HG03045 (cell line): ENCODE data around the gene PDE6D.
"Not testable (repeated sequence)": the region's sequence is repeated elsewhere in the genome, so short reads cannot be mapped to it uniquely, and the experiment has no call there.

Experiments used
- ATAC-seq: cut with Tn5 transposase; IDR thresholded peaks from one replicate; pipeline ENCODE4 v1.9.1; 2021; ENCODE audit warnings: mild to moderate bottlenecking, moderate library complexity; ENCODE audit not compliant: unreplicated experiment

Gene PDE6D

GRCh38 chr2:231720987-231721966 is 59.8 kb downstream of the PDE6D start:
- peak; percentile 69 for ATAC-seq

GRCh38 chr2:231720292-231720986 is 60.6 kb downstream of the PDE6D start:
- peak; percentile 7 for ATAC-seq

GRCh38 chr2:231718799-231719198 is 62.3 kb downstream of the PDE6D start:
- ATAC-seq, result no peak

GRCh38 chr2:231717281-231718171 is 63.6 kb downstream of the PDE6D start:
- ATAC-seq, result no peak

GRCh38 chr2:231716666-231717280 is 64.3 kb downstream of the PDE6D start:
- no peak for ATAC-seq

- ATAC-seq, result no peak
Observed at GRCh38 chr2:231715988-231716616, 65.0 kb downstream of the PDE6D start.

GRCh38 chr2:231715499-231715837 is 65.6 kb downstream of the PDE6D start:
- ATAC-seq, result no peak

GRCh38 chr2:231714639-231715498 is 66.2 kb downstream of the PDE6D start:
- ATAC-seq, result no peak

- no peak for ATAC-seq
Observed at GRCh38 chr2:231713730-231714638, 67.1 kb downstream of the PDE6D start.

GRCh38 chr2:231713406-231713729 is 67.7 kb downstream of the PDE6D start:
- ATAC-seq, result not testable (repeated sequence)

- not testable (repeated sequence) for ATAC-seq
Observed at GRCh38 chr2:231712451-231713021, 68.5 kb downstream of the PDE6D start.

GRCh38 chr2:231711677-231712450 is 69.2 kb downstream of the PDE6D start:
- no peak for ATAC-seq

GRCh38 chr2:231710799-231711676 is 70.0 kb downstream of the PDE6D start:
- ATAC-seq, result no peak

- ATAC-seq, result peak; percentile 20
Observed at GRCh38 chr2:231709981-231710798, 70.9 kb downstream of the PDE6D start.

- ATAC-seq, result no peak
Observed at GRCh38 chr2:231709636-231709980, 71.5 kb downstream of the PDE6D start.
